Measurements from ENCODE around the gene PTX4. TPM values are rescaled to one million over a fixed set of nuclear protein-coding genes. Genes with fewer than 3 reads are reported as not detected.

The PTX4 gene
- polyA plus RNA-seq, 1 donor (not counting 4 experiments of a cell fraction or from before 2014, with no cell fraction given) = not detected

GRCh38 chr16:1466054-1466453 is 22.7 kb downstream of the PTX4 start:
- TF ChIP-seq EZH2 (IDR thresholded peaks at IDR 0.05; ENCODE audit: low read length) = no peak
- TF ChIP-seq, protein P1, sequence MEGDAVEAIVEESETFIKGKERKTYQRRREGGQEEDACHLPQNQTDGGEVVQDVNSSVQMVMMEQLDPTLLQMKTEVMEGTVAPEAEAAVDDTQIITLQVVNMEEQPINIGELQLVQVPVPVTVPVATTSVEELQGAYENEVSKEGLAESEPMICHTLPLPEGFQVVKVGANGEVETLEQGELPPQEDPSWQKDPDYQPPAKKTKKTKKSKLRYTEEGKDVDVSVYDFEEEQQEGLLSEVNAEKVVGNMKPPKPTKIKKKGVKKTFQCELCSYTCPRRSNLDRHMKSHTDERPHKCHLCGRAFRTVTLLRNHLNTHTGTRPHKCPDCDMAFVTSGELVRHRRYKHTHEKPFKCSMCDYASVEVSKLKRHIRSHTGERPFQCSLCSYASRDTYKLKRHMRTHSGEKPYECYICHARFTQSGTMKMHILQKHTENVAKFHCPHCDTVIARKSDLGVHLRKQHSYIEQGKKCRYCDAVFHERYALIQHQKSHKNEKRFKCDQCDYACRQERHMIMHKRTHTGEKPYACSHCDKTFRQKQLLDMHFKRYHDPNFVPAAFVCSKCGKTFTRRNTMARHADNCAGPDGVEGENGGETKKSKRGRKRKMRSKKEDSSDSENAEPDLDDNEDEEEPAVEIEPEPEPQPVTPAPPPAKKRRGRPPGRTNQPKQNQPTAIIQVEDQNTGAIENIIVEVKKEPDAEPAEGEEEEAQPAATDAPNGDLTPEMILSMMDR (optimal IDR thresholded peaks at IDR 0.05 in 1 of 3, IDR thresholded peaks at IDR 0.05 in 1 of 3, conservative IDR thresholded peaks at IDR 0.05 in 1 of 3; ENCODE audit: extremely low read depth in 1 of 3, insufficient read depth in 2 of 3, low read length in 3 of 3) = no peak
- Histone ChIP-seq H3K9me3 (ENCODE audit: control insufficient read depth, low read depth, low read length) (no peaks in the 10 kb centered on the region), H3K79me2 (ENCODE audit: control insufficient read depth, insufficient read depth, low read length) (peaks cover 36% of the 10 kb centered on the region), H3K4me1 (ENCODE audit: control insufficient read depth, extremely low read depth, insufficient read depth, low read length) (no peaks in the 10 kb centered on the region), H3K4me2 (ENCODE audit: control insufficient read depth, extremely low read depth, insufficient read depth, low read depth, low read length) (no peak overlapping the region), H2AFZ (ENCODE audit: control insufficient read depth, low read length) (no peak overlapping the region), H3K27me3 (ENCODE audit: control insufficient read depth, extremely low read depth, insufficient read depth, low read length) (no peaks in the 10 kb centered on the region), H3K9ac (ENCODE audit: control insufficient read depth, extremely low read depth, insufficient read depth, low read length) (no peak overlapping the region), H3K9me1 (ENCODE audit: control insufficient read depth, extremely low read depth, insufficient read depth, low read length) (no peaks in the 10 kb centered on the region), H3K27ac (ENCODE audit: control insufficient read depth, insufficient read depth, low read length) (no peak overlapping the region), H4K20me1 (ENCODE audit: control insufficient read depth, extremely low read depth, insufficient read depth, low read length) (no peaks in the 10 kb centered on the region), H3K36me3 (ENCODE audit: control insufficient read depth in 2 of 2, extremely low read depth in 1 of 2, insufficient read depth in 2 of 2, low read length in 2 of 2) (peaks cover 0 to 11% of the 10 kb centered on the region in 2 experiments), H3K4me3 (ENCODE audit: control insufficient read depth in 2 of 3, extremely low read depth in 1 of 3, insufficient read depth in 2 of 3, low read depth in 1 of 3, low read length in 3 of 3) (no peak overlapping the region)
- DNase-seq (ENCODE audit: low read depth, low spot score) (no peak), FAIRE-seq (no peak)
- dilution Hi-C loops (cut with MboI; ENCODE audit: extremely low pct_ligation_motif_present, low sequenced_read_pairs) = no loop called here

- Histone ChIP-seq H4K20me1 (ENCODE audit: control insufficient read depth, extremely low read depth, insufficient read depth, low read length) (no peaks in the 10 kb centered on the region), H3K4me3 (ENCODE audit: control insufficient read depth in 2 of 3, extremely low read depth in 1 of 3, insufficient read depth in 2 of 3, low read depth in 1 of 3, low read length in 3 of 3) (no peak overlapping the region), H3K79me2 (ENCODE audit: control insufficient read depth, insufficient read depth, low read length) (peaks cover 31% of the 10 kb centered on the region), H3K9ac (ENCODE audit: control insufficient read depth, extremely low read depth, insufficient read depth, low read length) (no peak overlapping the region), H2AFZ (ENCODE audit: control insufficient read depth, low read length) (no peak overlapping the region), H3K27me3 (ENCODE audit: control insufficient read depth, extremely low read depth, insufficient read depth, low read length) (no peaks in the 10 kb centered on the region), H3K27ac (ENCODE audit: control insufficient read depth, insufficient read depth, low read length) (no peak overlapping the region), H3K4me2 (ENCODE audit: control insufficient read depth, extremely low read depth, insufficient read depth, low read depth, low read length) (no peak overlapping the region), H3K36me3 (ENCODE audit: control insufficient read depth in 2 of 2, extremely low read depth in 1 of 2, insufficient read depth in 2 of 2, low read length in 2 of 2) (peaks cover 0 to 11% of the 10 kb centered on the region in 2 experiments), H3K9me3 (ENCODE audit: control insufficient read depth, low read depth, low read length) (no peaks in the 10 kb centered on the region), H3K9me1 (ENCODE audit: control insufficient read depth, extremely low read depth, insufficient read depth, low read length) (no peaks in the 10 kb centered on the region), H3K4me1 (ENCODE audit: control insufficient read depth, extremely low read depth, insufficient read depth, low read length) (no peaks in the 10 kb centered on the region)
- DNase-seq (ENCODE audit: low read depth, low spot score) (no peak), FAIRE-seq (no peak)
- dilution Hi-C loops (cut with MboI; ENCODE audit: extremely low pct_ligation_motif_present, low sequenced_read_pairs) = no loop called here
- TF ChIP-seq, protein P1 (optimal IDR thresholded peaks at IDR 0.05 in 1 of 3, IDR thresholded peaks at IDR 0.05 in 1 of 3, conservative IDR thresholded peaks at IDR 0.05 in 1 of 3; ENCODE audit: extremely low read depth in 1 of 3, insufficient read depth in 2 of 3, low read length in 3 of 3) = no peak
- TF ChIP-seq EZH2 (IDR thresholded peaks at IDR 0.05; ENCODE audit: low read length) = no peak
Measured at GRCh38 chr16:1465567-1465915, 23.2 kb downstream of the PTX4 start.

All from keratinocyte (primary cell).